GM12872 (cell line): ENCODE results near the gene MTX3.

Experiments
- CTCF ChIP-seq: IDR thresholded peaks from 3 replicates; pipeline ENCODE4 v1.5.1; 2011; ENCODE audit warnings: low read depth, mild to moderate bottlenecking, low read length, moderate library complexity; ENCODE audit not compliant: insufficient read depth

MTX3 gene

GRCh38 chr5:79964136-79964535 lies 26.9 kb downstream of the MTX3 start:
- TF ChIP-seq CTCF = no peak

GRCh38 chr5:79963261-79964061 lies 27.6 kb downstream of the MTX3 start:
- TF ChIP-seq CTCF = no peak

GRCh38 chr5:79962575-79963222 lies 28.4 kb downstream of the MTX3 start:
- no peak for TF ChIP-seq CTCF

GRCh38 chr5:79961716-79962574 lies 29.1 kb downstream of the MTX3 start:
- no peak for TF ChIP-seq CTCF

- no peak for TF ChIP-seq CTCF
These were observed 31.7 kb downstream of the MTX3 start for GRCh38 chr5:79959407-79959806.

- TF ChIP-seq CTCF = no peak
These were observed 35.0 kb downstream of the MTX3 start for GRCh38 chr5:79955941-79956670.

GRCh38 chr5:79955356-79955895 lies 35.6 kb downstream of the MTX3 start:
- no peak for TF ChIP-seq CTCF
